ENCODE measurements around the gene MMP7. TPM values are rescaled to one million over a fixed set of nuclear protein-coding genes. Genes with fewer than 3 reads are reported as not detected.

The MMP7 gene
- total RNA-seq, 1 experiment from 2014 or later, result 0.34 TPM

- CTCF ChIA-PET, result no interaction called here
These were observed 38.6 kb downstream of the MMP7 start for GRCh38 chr11:102491969-102492368.

DNA sequence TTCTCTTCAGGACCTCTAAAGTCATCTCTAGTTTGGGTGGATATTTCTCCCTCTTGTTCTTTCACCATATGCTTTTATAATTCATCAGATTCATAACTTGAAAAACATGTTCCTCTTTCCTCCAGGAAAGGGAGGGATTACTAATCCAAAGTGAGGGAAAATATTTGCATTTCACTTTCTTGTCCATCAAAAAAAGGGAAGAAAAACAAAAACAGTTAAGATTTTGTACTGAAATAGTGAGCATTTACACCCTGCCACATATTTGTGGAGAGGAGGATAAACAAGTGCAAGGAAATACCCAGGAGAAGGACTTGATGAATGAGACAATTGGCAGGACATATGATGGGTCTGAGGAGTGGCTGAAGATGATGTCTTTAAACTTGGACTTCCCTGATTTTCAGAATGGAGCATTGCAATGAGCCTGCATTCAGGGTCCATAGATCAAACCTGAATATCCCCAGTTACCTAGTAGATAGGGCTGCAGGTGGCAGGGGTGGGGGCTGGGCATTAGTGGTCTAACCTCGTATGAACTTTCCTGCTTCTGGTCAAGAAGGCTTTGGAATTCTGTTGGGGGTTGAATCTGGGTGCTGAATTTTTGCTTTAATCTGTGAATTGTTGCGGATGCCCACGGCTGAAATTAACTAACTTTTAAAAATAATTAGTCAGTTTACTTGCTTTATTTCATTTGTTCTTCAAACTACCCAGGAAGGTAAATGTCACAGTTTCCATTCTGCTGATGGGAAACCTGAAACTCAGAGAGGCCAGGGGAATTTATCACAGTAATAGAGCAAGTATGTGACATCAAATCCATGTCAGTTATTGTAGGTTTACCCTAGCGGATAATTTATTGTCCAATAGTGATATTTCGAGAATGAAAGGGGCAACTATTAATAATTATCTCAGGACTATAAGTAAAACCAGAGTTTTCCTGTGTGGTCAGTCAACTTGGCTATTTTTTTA is 41.1 kb downstream of the MMP7 start:
- ChIA-PET POLR2A (ENCODE audit: low non-redundant PET) (no interaction called here), CTCF (no interaction called here)
- no peaks in the 10 kb centered on the region for H3K36me3 ChIP-seq (ENCODE audit: insufficient read depth, low read length, poor library complexity, severe bottlenecking)
- no peaks in the 10 kb centered on the region for H3K4me1 ChIP-seq (ENCODE audit: insufficient read depth, low read length, poor library complexity, severe bottlenecking)
- no peak overlapping the region for H3K27ac ChIP-seq (ENCODE audit: low read depth, low read length, poor library complexity, severe bottlenecking)
- TF ChIP-seq, protein P1, sequence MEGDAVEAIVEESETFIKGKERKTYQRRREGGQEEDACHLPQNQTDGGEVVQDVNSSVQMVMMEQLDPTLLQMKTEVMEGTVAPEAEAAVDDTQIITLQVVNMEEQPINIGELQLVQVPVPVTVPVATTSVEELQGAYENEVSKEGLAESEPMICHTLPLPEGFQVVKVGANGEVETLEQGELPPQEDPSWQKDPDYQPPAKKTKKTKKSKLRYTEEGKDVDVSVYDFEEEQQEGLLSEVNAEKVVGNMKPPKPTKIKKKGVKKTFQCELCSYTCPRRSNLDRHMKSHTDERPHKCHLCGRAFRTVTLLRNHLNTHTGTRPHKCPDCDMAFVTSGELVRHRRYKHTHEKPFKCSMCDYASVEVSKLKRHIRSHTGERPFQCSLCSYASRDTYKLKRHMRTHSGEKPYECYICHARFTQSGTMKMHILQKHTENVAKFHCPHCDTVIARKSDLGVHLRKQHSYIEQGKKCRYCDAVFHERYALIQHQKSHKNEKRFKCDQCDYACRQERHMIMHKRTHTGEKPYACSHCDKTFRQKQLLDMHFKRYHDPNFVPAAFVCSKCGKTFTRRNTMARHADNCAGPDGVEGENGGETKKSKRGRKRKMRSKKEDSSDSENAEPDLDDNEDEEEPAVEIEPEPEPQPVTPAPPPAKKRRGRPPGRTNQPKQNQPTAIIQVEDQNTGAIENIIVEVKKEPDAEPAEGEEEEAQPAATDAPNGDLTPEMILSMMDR (conservative IDR thresholded peaks at IDR 0.05; ENCODE audit: low read depth, low read length), result no peak
- TF ChIP-seq EZH2 (IDR thresholded peaks at IDR 0.05; ENCODE audit: borderline replicate concordance, low read depth, low read length, poor library complexity, severe bottlenecking), result no peak
- H3K27me3 ChIP-seq (replicated peaks; ENCODE audit: insufficient read depth, low read depth, low read length, poor library complexity), result no peaks in the 10 kb centered on the region
- H3K4me3 ChIP-seq (ENCODE audit: low read depth, low read length, poor library complexity, severe bottlenecking), result no peak overlapping the region
- BruUV-seq (replicated peaks), result no TSS peak
- DNase-seq (ENCODE audit: low spot score), result no peak
- no peaks in the 10 kb centered on the region for H3K9me3 ChIP-seq (ENCODE audit: low read depth, low read length, poor library complexity, severe bottlenecking)
- intact Hi-C loops (cut with micrococcal nuclease; ENCODE audit: unreplicated experiment), result loop anchor here (10.0 kb wide), 1 partner anchor 625 kb away; no protein-coding TSS in a partner anchor

More at GRCh38 chr11:102491969-102492368, 38.6 kb downstream of the MMP7 start:
- no peak overlapping the region for H3K27ac ChIP-seq (ENCODE audit: low read depth, low read length, poor library complexity, severe bottlenecking)
- DNase-seq (ENCODE audit: low spot score), result no peak
- no peaks in the 10 kb centered on the region for H3K27me3 ChIP-seq (replicated peaks; ENCODE audit: insufficient read depth, low read depth, low read length, poor library complexity)
- H3K4me1 ChIP-seq (ENCODE audit: insufficient read depth, low read length, poor library complexity, severe bottlenecking), result no peaks in the 10 kb centered on the region
- no peak overlapping the region for H3K4me3 ChIP-seq (ENCODE audit: low read depth, low read length, poor library complexity, severe bottlenecking)
- no peak for TF ChIP-seq EZH2 (IDR thresholded peaks at IDR 0.05; ENCODE audit: borderline replicate concordance, low read depth, low read length, poor library complexity, severe bottlenecking)
- TF ChIP-seq, protein P1 (conservative IDR thresholded peaks at IDR 0.05; ENCODE audit: low read depth, low read length), result no peak
- intact Hi-C loops (cut with micrococcal nuclease; ENCODE audit: unreplicated experiment), result loop anchor here (10.0 kb wide), 1 partner anchor 627 kb away; no protein-coding TSS in a partner anchor
- H3K36me3 ChIP-seq (ENCODE audit: insufficient read depth, low read length, poor library complexity, severe bottlenecking), result no peaks in the 10 kb centered on the region
- H3K9me3 ChIP-seq (ENCODE audit: low read depth, low read length, poor library complexity, severe bottlenecking), result no peaks in the 10 kb centered on the region
- BruUV-seq (replicated peaks), result no TSS peak
- POLR2A ChIA-PET (ENCODE audit: low non-redundant PET), result no interaction called here

- H3K4me1 ChIP-seq (ENCODE audit: insufficient read depth, low read length, poor library complexity, severe bottlenecking), result no peaks in the 10 kb centered on the region
- no peaks in the 10 kb centered on the region for H3K9me3 ChIP-seq (ENCODE audit: low read depth, low read length, poor library complexity, severe bottlenecking)
- CTCF ChIA-PET, result no interaction called here
- H3K4me3 ChIP-seq (ENCODE audit: low read depth, low read length, poor library complexity, severe bottlenecking), result no peak overlapping the region
- POLR2A ChIA-PET (ENCODE audit: low non-redundant PET), result no interaction called here
- intact Hi-C loops (cut with micrococcal nuclease; ENCODE audit: unreplicated experiment), result no loop called here
- no peaks in the 10 kb centered on the region for H3K27me3 ChIP-seq (replicated peaks; ENCODE audit: insufficient read depth, low read depth, low read length, poor library complexity)
- no peak overlapping the region for H3K27ac ChIP-seq (ENCODE audit: low read depth, low read length, poor library complexity, severe bottlenecking)
- TF ChIP-seq, protein P1 (conservative IDR thresholded peaks at IDR 0.05; ENCODE audit: low read depth, low read length), result no peak
- TF ChIP-seq EZH2 (IDR thresholded peaks at IDR 0.05; ENCODE audit: borderline replicate concordance, low read depth, low read length, poor library complexity, severe bottlenecking), result no peak
- H3K36me3 ChIP-seq (ENCODE audit: insufficient read depth, low read length, poor library complexity, severe bottlenecking), result no peaks in the 10 kb centered on the region
- DNase-seq (ENCODE audit: low spot score), result no peak
- no TSS peak for BruUV-seq (replicated peaks)
These were observed 42.3 kb downstream of the MMP7 start for GRCh38 chr11:102488208-102488607.

Measured in A673 (cell line).